Neutrophil (primary cell): Measurements from ENCODE around the gene ZC3H12C.

Experiments used
- H3K27ac ChIP-seq: fragments of 200-600 bp; sonication (generic); 2 replicates; pipeline ENCODE4 v1.5.1; 2016; ENCODE audit warnings: mild to moderate bottlenecking, moderate library complexity
- H3K27me3 ChIP-seq: fragments of 200-600 bp; sonication (generic); 2 replicates; pipeline ENCODE4 v1.6.0; 2016; ENCODE audit warnings: mild to moderate bottlenecking
- H3K36me3 ChIP-seq: fragments of 200-600 bp; sonication (generic); 2 replicates; pipeline ENCODE4 v1.5.1; 2017
- H3K4me1 ChIP-seq, 2 experiments: fragments of 200-600 bp in 1 of 2; sonication (generic) in 1 of 2; 1 replicate in 1 of 2; 2 replicates in 1 of 2; pipeline versions ENCODE4 v1.5.1 to v1.6.1; 2013 to 2016; ENCODE audit warnings: low read depth in 1 of 2, low read length in 1 of 2, mild to moderate bottlenecking in 1 of 2, moderate library complexity in 1 of 2; ENCODE audit not compliant: control insufficient read depth in 1 of 2, insufficient read depth in 1 of 2
- H3K4me3 ChIP-seq, 2 experiments: fragments of 200-600 bp in 1 of 2; sonication (generic) in 1 of 2; 1 replicate in 1 of 2; 2 replicates in 1 of 2; pipeline ENCODE4 v1.5.1; 2013 to 2016; ENCODE audit warnings: low read depth in 1 of 2, low read length in 1 of 2, mild to moderate bottlenecking in 1 of 2, moderate library complexity in 1 of 2
- H3K9me3 ChIP-seq: fragments of 200-600 bp; sonication (generic); 2 replicates; pipeline ENCODE4 v1.5.1; 2016
- CTCF ChIP-seq: fragments of 200-600 bp; sonication (generic); IDR thresholded peaks from 2 replicates; pipeline ENCODE4 v1.5.1; 2016; ENCODE audit warnings: antibody characterized with exemption

ZC3H12C gene

GRCh38 chr11:110182886-110183285 is 89.7 kb downstream of the ZC3H12C start:
- no peaks in the 10 kb centered on the region for H3K9me3 ChIP-seq
- H3K27ac ChIP-seq, result no peak overlapping the region
- no peak for TF ChIP-seq CTCF
- no peaks in the 10 kb centered on the region for H3K4me1 ChIP-seq
- no peaks in the 10 kb centered on the region for H3K27me3 ChIP-seq
- no peaks in the 10 kb centered on the region for H3K36me3 ChIP-seq
- H3K4me3 ChIP-seq, result no peak overlapping the region

- H3K4me1 ChIP-seq, result no peaks in the 10 kb centered on the region
- H3K4me3 ChIP-seq, result no peak overlapping the region
- no peak overlapping the region for H3K27ac ChIP-seq
- H3K27me3 ChIP-seq, result no peaks in the 10 kb centered on the region
- no peak for TF ChIP-seq CTCF
- H3K36me3 ChIP-seq, result no peaks in the 10 kb centered on the region
- no peaks in the 10 kb centered on the region for H3K9me3 ChIP-seq
These were observed 91.3 kb downstream of the ZC3H12C start for GRCh38 chr11:110184456-110184855.

GRCh38 chr11:110185121-110185591 is 92.0 kb downstream of the ZC3H12C start:
- Histone ChIP-seq H3K9me3 (no peaks in the 10 kb centered on the region), H3K27ac (no peak overlapping the region), H3K4me1 (no peaks in the 10 kb centered on the region), H3K4me3 (no peak overlapping the region), H3K27me3 (no peaks in the 10 kb centered on the region), H3K36me3 (no peaks in the 10 kb centered on the region)
- no peak for TF ChIP-seq CTCF

- H3K4me1 ChIP-seq, result no peaks in the 10 kb centered on the region
- no peak for TF ChIP-seq CTCF
- no peaks in the 10 kb centered on the region for H3K27me3 ChIP-seq
- H3K9me3 ChIP-seq, result no peaks in the 10 kb centered on the region
- no peak overlapping the region for H3K27ac ChIP-seq
- H3K36me3 ChIP-seq, result no peaks in the 10 kb centered on the region
- H3K4me3 ChIP-seq, result no peak overlapping the region
These were observed 92.4 kb downstream of the ZC3H12C start for GRCh38 chr11:110185599-110185998.

DNA sequence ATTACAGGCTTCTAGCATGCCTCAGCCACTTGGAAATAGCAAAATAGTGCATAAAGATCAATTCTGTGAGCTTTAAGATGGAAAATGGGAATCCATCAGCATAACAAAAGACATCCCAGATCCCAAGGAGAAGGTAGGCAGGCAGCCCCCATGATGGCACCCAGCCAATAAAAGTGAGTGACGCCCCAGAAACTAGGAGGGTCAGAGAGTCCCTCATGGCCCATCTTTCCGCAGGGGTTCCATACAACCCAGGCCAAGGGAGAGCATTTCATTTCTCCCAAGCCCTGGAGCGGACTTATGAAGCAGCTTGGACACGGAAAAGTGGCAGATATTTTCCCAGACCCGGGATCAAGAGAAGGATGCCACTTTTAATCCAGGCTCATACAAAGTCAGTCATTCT is 93.3 kb downstream of the ZC3H12C start:
- H3K4me1 ChIP-seq, result no peaks in the 10 kb centered on the region

More for the DNA sequence above, 93.3 kb downstream of the ZC3H12C start:
- no peaks in the 10 kb centered on the region for H3K27me3 ChIP-seq
- H3K9me3 ChIP-seq, result no peaks in the 10 kb centered on the region
- no peaks in the 10 kb centered on the region for H3K36me3 ChIP-seq
- H3K4me3 ChIP-seq, result no peak overlapping the region
- H3K27ac ChIP-seq, result no peak overlapping the region
- no peak for TF ChIP-seq CTCF
